GM19043 (cell line): ENCODE measurements around the gene UPK1B.

Experiments
- ATAC-seq: cut with Tn5 transposase; IDR thresholded peaks from one replicate; pipeline ENCODE4 v1.9.1; 2021; ENCODE audit warnings: low read depth; ENCODE audit not compliant: unreplicated experiment

Gene UPK1B

DNA sequence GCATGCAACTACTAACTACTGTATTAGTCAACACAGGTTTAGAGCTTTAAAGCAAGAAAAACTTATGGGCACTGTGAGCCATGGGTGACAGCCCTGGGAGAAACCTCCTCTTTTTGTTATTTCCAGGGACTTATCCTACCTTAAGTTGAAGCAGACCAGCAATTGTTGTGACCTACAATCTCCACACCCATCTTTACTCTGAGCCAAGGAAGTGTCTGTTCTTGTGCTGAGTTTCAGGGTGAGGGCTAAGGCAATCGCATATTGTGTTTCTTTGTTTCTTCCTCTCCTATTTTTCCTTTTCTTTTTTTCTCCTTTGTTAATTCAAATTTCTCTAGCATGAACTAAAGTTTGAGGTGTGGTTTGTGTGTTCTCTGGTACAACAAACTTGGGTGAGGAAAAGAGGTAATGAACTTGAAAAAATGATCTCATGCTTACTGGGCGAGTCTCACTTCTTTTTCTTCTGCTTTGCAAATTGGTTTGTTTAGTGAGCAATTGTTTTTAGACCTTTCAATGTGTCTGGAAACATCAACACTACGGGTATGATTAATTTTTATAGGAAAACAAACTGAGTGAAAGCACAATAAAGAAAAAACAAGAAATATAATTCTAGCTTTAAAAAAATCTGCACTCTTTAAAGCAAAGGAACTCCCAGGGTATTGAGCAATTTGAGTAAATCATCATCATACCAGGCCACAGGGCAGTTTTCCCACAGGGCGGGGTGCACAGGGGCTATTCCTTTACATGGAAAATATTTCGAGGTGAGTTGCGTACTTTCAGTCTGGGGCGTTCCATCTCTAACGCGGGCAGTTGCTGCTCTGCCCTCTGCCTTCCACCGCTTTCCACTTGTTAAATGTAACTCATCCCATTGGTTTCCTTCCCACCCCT, 2.7 kb downstream of the UPK1B start:
- ATAC-seq = no peak

DNA sequence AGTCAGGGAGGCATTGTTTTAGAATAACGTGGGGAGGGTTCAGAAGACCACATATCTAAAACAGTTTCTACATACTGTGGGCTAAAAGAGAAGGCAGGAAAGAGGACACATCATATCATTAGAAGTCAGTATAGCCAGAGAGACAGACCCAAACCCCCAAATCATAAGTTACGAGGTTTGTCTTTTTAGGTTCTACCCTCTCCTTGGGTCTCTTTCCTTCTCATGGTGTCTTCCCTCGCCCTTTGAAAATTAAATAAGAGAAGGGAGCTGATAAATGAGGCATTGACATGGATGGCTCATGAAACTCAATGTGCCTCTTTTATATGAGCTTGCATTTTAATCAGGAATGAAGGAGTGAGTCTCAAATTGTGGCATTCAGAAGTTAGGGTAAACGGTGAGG, 3.4 kb downstream of the UPK1B start:
- ATAC-seq = no peak

DNA sequence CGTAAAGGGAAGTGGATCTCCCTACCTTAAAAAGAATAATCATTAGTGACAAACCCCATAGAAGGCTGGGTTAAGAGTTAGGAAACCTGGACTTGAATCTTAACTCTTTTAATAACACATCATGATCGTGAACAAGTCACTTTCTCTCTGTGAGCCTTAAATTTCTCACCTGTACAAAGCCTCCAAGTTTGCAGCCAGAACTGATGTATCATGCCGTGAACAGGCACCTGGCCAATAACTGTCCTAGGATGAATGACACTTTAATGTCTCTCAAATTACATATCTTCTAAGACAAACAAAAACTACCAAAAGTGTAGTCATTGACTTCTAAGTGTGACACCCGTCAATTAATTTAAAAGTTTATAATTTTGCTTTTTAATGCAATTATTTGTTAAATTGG, 3.9 kb downstream of the UPK1B start:
- no peak for ATAC-seq

DNA sequence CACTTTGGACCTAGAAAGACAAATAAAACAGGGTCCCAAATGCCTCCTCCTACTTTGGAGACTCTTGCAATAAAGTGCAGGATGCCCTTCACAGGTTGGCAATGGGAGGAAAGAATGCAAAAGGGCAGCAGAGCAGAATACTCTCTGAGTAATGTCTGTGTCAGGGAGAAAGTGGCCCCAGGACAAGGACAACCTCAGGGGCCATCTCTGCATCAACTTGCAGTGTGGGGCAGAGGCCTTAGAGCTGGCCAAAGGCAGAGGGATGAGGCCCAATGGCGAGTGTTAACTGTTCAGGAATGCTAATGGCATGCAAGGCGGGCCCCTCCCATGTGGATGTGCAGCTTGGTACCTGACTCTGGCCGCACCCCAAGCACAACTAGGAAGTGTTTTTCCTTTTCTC, 8.4 kb downstream of the UPK1B start:
- no peak for ATAC-seq

GRCh38 chr3:119184111-119184510, 10.7 kb downstream of the UPK1B start:
- ATAC-seq = no peak

GRCh38 chr3:119184796-119185570, 11.6 kb downstream of the UPK1B start:
- no peak for ATAC-seq

DNA sequence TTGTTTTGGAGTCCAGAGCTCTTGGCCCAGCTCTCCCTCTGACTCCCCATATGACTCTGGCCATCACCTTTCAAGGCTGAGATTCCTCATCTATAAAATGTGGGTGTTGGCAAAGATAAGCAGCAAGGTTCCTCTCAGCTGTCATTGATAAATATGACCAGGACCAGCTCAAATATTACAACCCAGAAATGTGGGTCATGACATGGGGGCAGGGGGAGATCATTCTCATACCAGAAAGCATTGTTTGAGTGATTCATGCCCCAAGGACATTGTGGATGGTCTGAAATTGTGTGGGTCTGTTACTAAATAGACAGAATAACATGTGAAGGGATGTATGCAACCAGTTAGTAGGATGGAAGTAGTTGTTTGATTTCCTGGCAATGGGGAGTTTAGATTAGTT, 13.9 kb downstream of the UPK1B start:
- no peak for ATAC-seq

DNA sequence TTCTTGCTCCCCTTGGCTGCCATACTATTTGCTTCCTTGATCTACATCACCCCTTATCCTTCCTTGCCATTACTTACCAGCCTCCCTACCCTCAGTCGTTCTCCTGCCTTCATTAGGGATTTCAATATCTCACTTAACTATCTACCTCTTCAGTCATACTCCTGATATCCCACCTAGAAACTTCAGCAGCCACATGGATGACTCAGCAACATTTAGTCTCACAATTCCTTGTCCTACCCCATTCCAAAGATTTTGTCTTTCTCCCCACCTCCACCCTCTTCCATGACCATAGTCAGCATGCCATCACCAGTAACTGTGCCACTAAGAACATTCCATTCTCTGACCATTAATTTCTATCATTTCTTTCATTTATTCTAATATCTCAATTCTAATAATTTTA, 18.4 kb downstream of the UPK1B start:
- ATAC-seq = no peak

GRCh38 chr3:119194237-119195150, 21.1 kb downstream of the UPK1B start:
- ATAC-seq = no peak

DNA sequence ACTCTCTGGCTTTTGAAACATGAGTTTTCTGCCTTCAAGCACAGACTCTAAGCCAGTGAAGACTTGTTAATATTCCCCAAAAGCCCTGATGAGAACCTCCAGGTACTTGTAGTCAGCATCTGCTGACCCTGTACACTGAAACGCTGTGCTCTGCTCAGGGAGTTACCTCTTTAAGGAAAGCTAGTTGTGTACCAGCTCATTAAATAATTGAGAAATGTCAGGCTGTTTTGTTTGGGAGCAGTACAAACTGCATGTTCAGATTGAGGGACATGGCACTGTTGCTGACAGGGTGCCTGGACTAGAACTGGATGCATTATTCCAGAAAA, 21.7 kb downstream of the UPK1B start:
- no peak for ATAC-seq

- ATAC-seq = no peak
Measured at GRCh38 chr3:119195911-119196310, 22.5 kb downstream of the UPK1B start.

- ATAC-seq = no peak
Measured at GRCh38 chr3:119205209-119205608, 31.8 kb downstream of the UPK1B start.

GRCh38 chr3:119205685-119206084, 32.3 kb downstream of the UPK1B start:
- no peak for ATAC-seq

DNA sequence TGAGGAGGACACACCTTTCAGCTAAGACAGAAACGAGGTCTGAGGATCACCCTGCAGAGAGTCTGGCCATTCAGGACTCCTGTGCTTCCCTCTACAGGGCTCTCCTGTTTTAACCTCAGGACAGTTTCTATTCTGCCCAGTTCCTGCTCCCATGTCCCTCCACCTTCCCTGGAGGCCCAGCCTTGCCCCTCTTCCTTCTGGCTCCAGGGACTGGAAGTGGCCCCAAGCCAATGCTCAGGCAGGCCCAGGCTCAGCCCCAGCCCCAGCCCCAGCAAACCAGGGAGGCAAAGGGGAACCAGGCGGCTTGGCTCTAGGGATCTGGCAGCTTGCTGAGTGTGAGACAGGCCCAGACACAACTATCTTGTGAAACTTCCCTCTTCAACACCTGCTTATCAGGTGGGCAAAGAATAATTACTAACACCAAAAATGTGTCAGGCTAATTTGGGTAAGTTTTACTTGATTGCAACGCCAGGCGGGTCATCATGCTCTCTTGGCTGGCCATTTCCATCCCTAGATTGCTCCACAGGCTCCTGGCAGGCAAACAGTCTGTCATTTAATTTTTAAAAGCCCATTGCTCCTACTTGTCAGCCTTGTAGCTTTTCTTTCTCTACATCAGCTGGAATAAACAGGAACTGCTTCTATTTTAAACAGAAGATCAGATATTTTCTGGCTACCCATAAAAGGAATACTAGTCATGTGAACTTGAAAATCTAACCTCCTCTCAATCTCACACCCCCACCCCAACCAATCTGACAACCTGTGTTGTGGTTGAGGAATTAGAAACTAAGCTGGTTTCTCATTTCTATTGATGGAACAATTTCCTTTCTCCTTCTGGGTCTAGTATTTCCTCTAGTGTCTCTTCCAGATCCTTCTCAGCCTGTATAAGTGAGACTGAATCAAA, 33.5 kb downstream of the UPK1B start:
- ATAC-seq = no peak

- no peak for ATAC-seq
Measured at GRCh38 chr3:119207512-119207875, 34.1 kb downstream of the UPK1B start.

DNA sequence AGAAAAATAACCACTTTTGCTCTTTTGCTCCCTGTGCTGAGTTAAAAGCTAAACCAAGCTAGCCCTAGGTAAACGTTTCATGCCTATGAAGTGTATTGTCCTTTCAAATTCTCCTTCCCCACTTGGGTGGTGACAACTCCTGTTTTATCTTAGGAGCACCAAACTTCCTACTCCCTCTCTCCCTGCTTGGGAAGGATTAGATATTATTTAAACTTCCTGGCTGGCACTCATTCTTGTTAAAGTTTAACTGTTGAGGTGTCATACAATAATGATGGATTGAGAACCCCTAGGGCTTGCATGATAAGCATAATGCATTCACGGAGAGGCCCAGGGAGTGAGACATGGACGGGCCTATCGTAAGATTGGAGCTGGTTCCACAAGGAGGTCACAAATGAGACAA, 37.8 kb downstream of the UPK1B start:
- no peak for ATAC-seq

DNA sequence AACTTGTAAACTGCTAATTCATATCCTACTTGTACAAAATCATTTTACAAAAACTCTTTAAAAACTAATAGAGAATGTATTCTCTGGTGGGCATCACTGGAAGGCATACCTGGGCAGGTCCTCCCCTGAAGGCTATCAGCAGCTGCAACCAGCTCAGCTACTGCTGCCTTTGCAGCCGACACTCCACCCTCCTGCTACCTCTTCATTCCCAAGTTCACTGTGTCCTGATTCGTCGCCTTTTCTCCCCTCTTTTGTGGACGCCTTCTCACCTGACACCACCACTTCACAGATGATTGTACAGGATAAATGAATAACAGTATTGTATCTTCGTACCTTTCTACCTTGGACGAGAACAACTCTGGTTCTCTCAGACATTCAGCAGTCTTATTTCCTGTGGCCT, 38.4 kb downstream of the UPK1B start:
- no peak for ATAC-seq

DNA sequence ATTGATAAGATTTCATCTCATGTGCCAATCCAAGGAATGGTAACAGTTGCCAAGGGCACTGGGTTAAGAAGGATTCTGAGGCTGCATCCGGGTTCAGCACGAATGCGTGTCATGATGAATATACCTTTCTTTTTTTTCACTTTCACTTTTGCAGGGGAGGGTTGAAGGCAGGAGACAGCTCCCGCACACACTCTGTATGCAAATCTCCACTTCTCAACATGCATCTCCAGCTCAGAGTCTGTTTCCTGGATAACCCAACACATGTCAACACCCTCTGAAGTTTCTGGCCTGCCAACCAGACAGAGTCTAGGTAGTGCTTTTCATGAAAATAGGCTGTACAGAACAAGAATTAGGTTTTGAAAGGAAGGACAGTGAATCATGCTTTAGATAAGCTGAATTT, 45.7 kb downstream of the UPK1B start:
- peak; percentile 97 for ATAC-seq

GRCh38 chr3:119220198-119220597, 46.8 kb downstream of the UPK1B start:
- no peak for ATAC-seq
